Type B pancreatic cell (in vitro differentiated cells): ENCODE measurements around the gene ORM1. TPM values are rescaled to one million over a fixed set of nuclear protein-coding genes. Genes with fewer than 3 reads are reported as not detected.

ENCODE experiments used
- DNase-seq: peaks from one replicate; pipeline ENCODE4 v3.0.0; 2021; ENCODE audit warnings: mixed read lengths; ENCODE audit not compliant: unreplicated experiment; ENCODE audit errors: extremely low spot score
- H3K27ac Mint-ChIP-seq: 2 replicates; pipeline ENCODE4 v1.8.0; 2021; ENCODE audit warnings: mild to moderate bottlenecking, mixed read lengths
- H3K27me3 Mint-ChIP-seq: 2 replicates; pipeline ENCODE4 v1.8.0; 2021; ENCODE audit warnings: mixed read lengths
- H3K36me3 Mint-ChIP-seq: 2 replicates; pipeline ENCODE4 v1.8.0; 2021; ENCODE audit warnings: mixed read lengths
- H3K4me1 Mint-ChIP-seq: one replicate; pipeline ENCODE4 v1.8.0; 2021; ENCODE audit warnings: mixed read lengths; ENCODE audit not compliant: unreplicated experiment
- H3K4me3 Mint-ChIP-seq: 2 replicates; pipeline ENCODE4 v1.8.0; 2021; ENCODE audit warnings: mild to moderate bottlenecking, mixed read lengths
- H3K9me3 Mint-ChIP-seq: 2 replicates; pipeline ENCODE4 v1.8.0; 2021; ENCODE audit warnings: mixed read lengths
- CTCF ChIP-seq: fragments of 200-600 bp; sonication (generic); conservative IDR thresholded peaks from 2 replicates; pipeline ENCODE4 v1.5.0; 2021; ENCODE audit warnings: antibody characterized with exemption, mild to moderate bottlenecking
- total RNA-seq: library from RNA; stranded (reverse); gene quantifications from 2 replicates; pipeline ENCODE4 v1.2.1, GENCODE V29; 2021; ENCODE audit warnings: low replicate concordance

The ORM1 gene
- total RNA-seq, 1 donor from 2014 or later: 0.65 TPM

GRCh38 chr9:114278356-114278755 is 44.5 kb upstream of the ORM1 start:
- peaks cover 23% of the 10 kb centered on the region for H3K36me3 Mint-ChIP-seq

GRCh38 chr9:114278881-114279570 is 43.9 kb upstream of the ORM1 start:
- DNase-seq: peak; percentile 54
- no peaks in the 10 kb centered on the region for H3K27me3 Mint-ChIP-seq
- no peak overlapping the region for H3K4me3 Mint-ChIP-seq
- H3K27ac Mint-ChIP-seq: peak overlapping the region; percentile 16
- H3K9me3 Mint-ChIP-seq: no peaks in the 10 kb centered on the region
- peaks cover 23% of the 10 kb centered on the region for H3K36me3 Mint-ChIP-seq
- no peak for TF ChIP-seq CTCF
- peaks cover 21% of the 10 kb centered on the region for H3K4me1 Mint-ChIP-seq

More at GRCh38 chr9:114278356-114278755, 44.5 kb upstream of the ORM1 start:
- Mint-ChIP-seq H3K4me1 (peaks cover 21% of the 10 kb centered on the region), H3K27ac (no peak overlapping the region), H3K9me3 (no peaks in the 10 kb centered on the region), H3K27me3 (no peaks in the 10 kb centered on the region), H3K4me3 (no peak overlapping the region)
- no peak for TF ChIP-seq CTCF
- DNase-seq: no peak

GRCh38 chr9:114279693-114280092 is 43.2 kb upstream of the ORM1 start:
- Mint-ChIP-seq H3K4me1 (peaks cover 21% of the 10 kb centered on the region), H3K9me3 (no peaks in the 10 kb centered on the region)
- no peak for DNase-seq

GRCh38 chr9:114280636-114281472 is 42.0 kb upstream of the ORM1 start:
- H3K9me3 Mint-ChIP-seq: no peaks in the 10 kb centered on the region
- peak; percentile 54 for DNase-seq
- peaks cover 23% of the 10 kb centered on the region for H3K36me3 Mint-ChIP-seq
- peaks cover 26% of the 10 kb centered on the region for H3K4me1 Mint-ChIP-seq
- H3K27ac Mint-ChIP-seq: no peak overlapping the region
- H3K27me3 Mint-ChIP-seq: no peaks in the 10 kb centered on the region
- H3K4me3 Mint-ChIP-seq: no peak overlapping the region
- TF ChIP-seq CTCF: no peak

More at GRCh38 chr9:114279693-114280092, 43.2 kb upstream of the ORM1 start:
- TF ChIP-seq CTCF: no peak
- no peak overlapping the region for H3K27ac Mint-ChIP-seq
- H3K27me3 Mint-ChIP-seq: no peaks in the 10 kb centered on the region
- peaks cover 23% of the 10 kb centered on the region for H3K36me3 Mint-ChIP-seq
- H3K4me3 Mint-ChIP-seq: no peak overlapping the region

- peak; percentile 40 for DNase-seq
- no peak overlapping the region for H3K4me3 Mint-ChIP-seq
- H3K36me3 Mint-ChIP-seq: peaks cover 22% of the 10 kb centered on the region
- no peak for TF ChIP-seq CTCF
- H3K27me3 Mint-ChIP-seq: no peaks in the 10 kb centered on the region
- peaks cover 31% of the 10 kb centered on the region for H3K4me1 Mint-ChIP-seq
- no peaks in the 10 kb centered on the region for H3K9me3 Mint-ChIP-seq
- no peak overlapping the region for H3K27ac Mint-ChIP-seq
These were observed 41.3 kb upstream of the ORM1 start for GRCh38 chr9:114281473-114282103.
